Measurements from ENCODE around the gene NFIX. TPM values are rescaled to one million over a fixed set of nuclear protein-coding genes. Genes with fewer than 3 reads are reported as not detected.

NFIX gene
- total and polyA plus RNA-seq, 2 of the 13 experiments (the other 11 are each of a cell fraction or from before 2014, with no cell fraction given), result 3.4 to 5.4 TPM

GRCh38 chr19:13022859-13023636 is 27.8 kb downstream of the NFIX start (continued):
- TF ChIP-seq ZNF687 (CRISPR knock-in tag; IDR thresholded peaks at IDR 0.05) (peak; percentile 89), ZFP91 (CRISPR knock-in tag; IDR thresholded peaks at IDR 0.05; ENCODE audit: borderline replicate concordance) (peak; percentile 30; the same call in 1 of the 2 replicates), KAT7 (CRISPR knock-in tag; IDR thresholded peaks at IDR 0.05; ENCODE audit: borderline replicate concordance) (0 out of 2 replicates have a peak, but pooled peaks have one; percentile 30), PCBP2 (optimal IDR thresholded peaks at IDR 0.05; ENCODE audit: low read depth, low read length, poor library complexity, severe bottlenecking) (no peak), ARNT (IDR thresholded peaks at IDR 0.05) (no peak), PRDM15 (CRISPR knock-in tag; IDR thresholded peaks at IDR 0.05) (no peak), CCDC6 (CRISPR knock-in tag; IDR thresholded peaks at IDR 0.05) (no peak), TFDP2 (CRISPR knock-in tag; IDR thresholded peaks at IDR 0.05) (peak; percentile 46), ZNF24 (IDR thresholded peaks at IDR 0.05) (no peak), LRRFIP1 (CRISPR knock-in tag; conservative IDR thresholded peaks at IDR 0.05) (no peak), MED8 (CRISPR knock-in tag; IDR thresholded peaks at IDR 0.05; ENCODE audit: insufficient replicate concordance) (no peak), ZNF614 (CRISPR knock-in tag; IDR thresholded peaks at IDR 0.05; ENCODE audit: borderline replicate concordance) (peak; percentile 17; the same call in 1 of the 2 replicates)
